ENCODE results near the gene CMIP. TPM values are rescaled to one million over a fixed set of nuclear protein-coding genes. Genes with fewer than 3 reads are reported as not detected.

Gene CMIP
- total RNA-seq, 3 donors from 2014 or later, result 14.9 to 23.9 (median 17.6) TPM

GRCh38 chr16:81531419-81531821 lies 86.8 kb downstream of the CMIP start:
- intact Hi-C loops (cut with DNase I; ENCODE audit: low total_unique reads), result no loop called here
- no peak overlapping the region for H3K4me3 ChIP-seq
- peak overlapping the region; percentile 67 to 69 for H3K27ac ChIP-seq
- no peaks in the 10 kb centered on the region for H3K27me3 ChIP-seq
- no peaks in the 10 kb centered on the region for H3K9me3 ChIP-seq
- no peaks in the 10 kb centered on the region for H3K36me3 ChIP-seq
- H3K4me1 ChIP-seq, result peaks cover 0 to 4% of the 10 kb centered on the region in 2 donors
- peak in 1 of 2 donors; percentile 72 for DNase-seq (ENCODE audit: low spot score in 2 of 2)
- TF ChIP-seq POLR2A (IDR thresholded peaks at IDR 0.05) (no peak), CTCF (IDR thresholded peaks at IDR 0.05) (no peak)

- no peak overlapping the region for H3K4me3 ChIP-seq
- intact Hi-C loops (cut with DNase I; ENCODE audit: low total_unique reads), result no loop called here
- no peak for DNase-seq (ENCODE audit: low spot score in 2 of 2)
- H3K27ac ChIP-seq, result peak overlapping the region; percentile 40 to 67
- no peaks in the 10 kb centered on the region for H3K9me3 ChIP-seq
- H3K4me1 ChIP-seq, result no peaks in the 10 kb centered on the region
- no peaks in the 10 kb centered on the region for H3K27me3 ChIP-seq
- TF ChIP-seq POLR2AphosphoS5 (IDR thresholded peaks at IDR 0.05) (no peak), POLR2A (IDR thresholded peaks at IDR 0.05) (no peak), CTCF (IDR thresholded peaks at IDR 0.05) (no peak)
- no peaks in the 10 kb centered on the region for H3K36me3 ChIP-seq
These were observed 88.0 kb downstream of the CMIP start for GRCh38 chr16:81532491-81533174.

- Histone ChIP-seq H3K36me3 (no peaks in the 10 kb centered on the region), H3K27me3 (no peaks in the 10 kb centered on the region), H3K4me3 (no peak overlapping the region), H3K9me3 (no peaks in the 10 kb centered on the region), H3K4me1 (no peaks in the 10 kb centered on the region), H3K27ac (no peak overlapping the region)
- no peak for DNase-seq (ENCODE audit: low spot score in 2 of 2)
- TF ChIP-seq CTCF (IDR thresholded peaks at IDR 0.05), result no peak
- intact Hi-C loops (cut with DNase I; ENCODE audit: low total_unique reads), result no loop called here
These were observed 88.5 kb downstream of the CMIP start for GRCh38 chr16:81533175-81533507.

GRCh38 chr16:81535679-81536360 lies 91.2 kb downstream of the CMIP start:
- Histone ChIP-seq H3K4me3 (no peak overlapping the region), H3K36me3 (no peaks in the 10 kb centered on the region), H3K27me3 (no peaks in the 10 kb centered on the region), H3K27ac (no peak overlapping the region), H3K9me3 (no peaks in the 10 kb centered on the region), H3K4me1 (no peaks in the 10 kb centered on the region)
- DNase-seq (ENCODE audit: low spot score in 2 of 2), result no peak
- TF ChIP-seq POLR2A (IDR thresholded peaks at IDR 0.05), result no peak
- no peak for TF ChIP-seq CTCF (IDR thresholded peaks at IDR 0.05)
- TF ChIP-seq POLR2AphosphoS5 (IDR thresholded peaks at IDR 0.05), result no peak
- intact Hi-C loops (cut with DNase I; ENCODE audit: low total_unique reads), result no loop called here

GRCh38 chr16:81536648-81537047 lies 92.0 kb downstream of the CMIP start:
- TF ChIP-seq POLR2AphosphoS5 (IDR thresholded peaks at IDR 0.05) (no peak), POLR2A (IDR thresholded peaks at IDR 0.05) (no peak), CTCF (IDR thresholded peaks at IDR 0.05) (no peak)
- Histone ChIP-seq H3K4me1 (no peaks in the 10 kb centered on the region), H3K27ac (no peak overlapping the region), H3K9me3 (no peaks in the 10 kb centered on the region), H3K4me3 (no peak overlapping the region), H3K27me3 (no peaks in the 10 kb centered on the region), H3K36me3 (no peaks in the 10 kb centered on the region)
- intact Hi-C loops (cut with DNase I; ENCODE audit: low total_unique reads), result no loop called here
- DNase-seq (ENCODE audit: low spot score in 2 of 2), result no peak
